Measurements from ENCODE around the gene PGAP3. TPM values are rescaled to one million over a fixed set of nuclear protein-coding genes. Genes with fewer than 3 reads are reported as not detected.

Gene PGAP3
- total and polyA plus RNA-seq, 2 donors from 2014 or later: 33.8 to 48.5 TPM

GRCh38 chr17:39736319-39737165 lies 48.7 kb upstream of the PGAP3 start:
- H3K36me3 ChIP-seq (ENCODE audit: control insufficient read depth in 2 of 3, insufficient read depth in 3 of 3, low read length in 3 of 3): no peaks in the 10 kb centered on the region
- H3K27me3 ChIP-seq (ENCODE audit: control insufficient read depth, insufficient read depth, low read length): no peaks in the 10 kb centered on the region
- H3K4me1 ChIP-seq (ENCODE audit: control insufficient read depth in 2 of 3, insufficient read depth in 2 of 3, low read depth in 1 of 3, low read length in 3 of 3): peaks cover 0 to 14% (median 7%) of the 10 kb centered on the region in 3 donors
- peak overlapping the region in 1 of 3 donors; percentile 40 for H3K9ac ChIP-seq (ENCODE audit: low read length in 3 of 3)
- DNase-seq (no peak), FAIRE-seq (no peak)
- peak overlapping the region in 1 of 3 donors; percentile 17 for H3K4me3 ChIP-seq (ENCODE audit: low read length in 3 of 3)
- no peaks in the 10 kb centered on the region for H3K9me3 ChIP-seq (ENCODE audit: control insufficient read depth in 2 of 3, insufficient read depth in 1 of 3, low read length in 3 of 3)
- intact Hi-C loops (cut with DNase I): no loop called here
- peak overlapping the region; percentile 69 to 96 for H3K27ac ChIP-seq (ENCODE audit: low read depth in 2 of 2, low read length in 2 of 2)
- TF ChIP-seq, protein P1, sequence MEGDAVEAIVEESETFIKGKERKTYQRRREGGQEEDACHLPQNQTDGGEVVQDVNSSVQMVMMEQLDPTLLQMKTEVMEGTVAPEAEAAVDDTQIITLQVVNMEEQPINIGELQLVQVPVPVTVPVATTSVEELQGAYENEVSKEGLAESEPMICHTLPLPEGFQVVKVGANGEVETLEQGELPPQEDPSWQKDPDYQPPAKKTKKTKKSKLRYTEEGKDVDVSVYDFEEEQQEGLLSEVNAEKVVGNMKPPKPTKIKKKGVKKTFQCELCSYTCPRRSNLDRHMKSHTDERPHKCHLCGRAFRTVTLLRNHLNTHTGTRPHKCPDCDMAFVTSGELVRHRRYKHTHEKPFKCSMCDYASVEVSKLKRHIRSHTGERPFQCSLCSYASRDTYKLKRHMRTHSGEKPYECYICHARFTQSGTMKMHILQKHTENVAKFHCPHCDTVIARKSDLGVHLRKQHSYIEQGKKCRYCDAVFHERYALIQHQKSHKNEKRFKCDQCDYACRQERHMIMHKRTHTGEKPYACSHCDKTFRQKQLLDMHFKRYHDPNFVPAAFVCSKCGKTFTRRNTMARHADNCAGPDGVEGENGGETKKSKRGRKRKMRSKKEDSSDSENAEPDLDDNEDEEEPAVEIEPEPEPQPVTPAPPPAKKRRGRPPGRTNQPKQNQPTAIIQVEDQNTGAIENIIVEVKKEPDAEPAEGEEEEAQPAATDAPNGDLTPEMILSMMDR (IDR thresholded peaks at IDR 0.05; ENCODE audit: borderline replicate concordance, extremely low read depth, insufficient read depth): no peak

DNA sequence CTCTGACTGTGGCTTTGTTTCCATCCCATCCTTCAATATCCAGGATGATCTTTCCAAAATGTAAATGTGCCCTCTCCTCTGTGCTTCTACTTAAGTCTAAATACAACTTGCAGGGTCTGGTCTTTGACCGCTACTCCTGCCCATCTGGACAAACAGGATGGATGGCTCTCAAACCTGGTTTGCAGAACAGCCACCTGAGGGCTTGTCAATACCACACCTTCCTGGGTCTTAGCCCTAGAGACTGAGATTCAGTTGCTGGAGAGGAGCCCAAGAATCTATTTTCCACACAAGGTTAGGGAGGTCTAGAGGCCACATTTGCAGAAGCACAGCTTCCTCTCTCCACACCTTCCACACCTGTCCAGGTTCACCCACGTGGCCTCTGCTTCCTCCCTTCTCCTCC lies 48.0 kb upstream of the PGAP3 start:
- peak overlapping the region in 1 of 2 donors; percentile 96 for H3K27ac ChIP-seq (ENCODE audit: low read depth in 2 of 2, low read length in 2 of 2)
- H3K4me1 ChIP-seq (ENCODE audit: control insufficient read depth in 2 of 3, insufficient read depth in 2 of 3, low read depth in 1 of 3, low read length in 3 of 3): peaks cover 0 to 8% (median 7%) of the 10 kb centered on the region in 3 donors
- intact Hi-C loops (cut with DNase I): no loop called here
- no peaks in the 10 kb centered on the region for H3K36me3 ChIP-seq (ENCODE audit: control insufficient read depth in 2 of 3, insufficient read depth in 3 of 3, low read length in 3 of 3)
- DNase-seq (no peak), FAIRE-seq (no peak)
- H3K27me3 ChIP-seq (ENCODE audit: control insufficient read depth, insufficient read depth, low read length): no peaks in the 10 kb centered on the region
- H3K9ac ChIP-seq (ENCODE audit: low read length in 3 of 3): no peak overlapping the region
- no peaks in the 10 kb centered on the region for H3K9me3 ChIP-seq (ENCODE audit: control insufficient read depth in 2 of 3, insufficient read depth in 1 of 3, low read length in 3 of 3)
- TF ChIP-seq, protein P1 (IDR thresholded peaks at IDR 0.05; ENCODE audit: borderline replicate concordance, extremely low read depth, insufficient read depth): no peak
- peak overlapping the region in 1 of 3 donors; percentile 17 for H3K4me3 ChIP-seq (ENCODE audit: low read length in 3 of 3)

- Histone ChIP-seq H3K4me1 (ENCODE audit: control insufficient read depth in 2 of 3, insufficient read depth in 2 of 3, low read depth in 1 of 3, low read length in 3 of 3) (peaks cover 0 to 18% (median 14%) of the 10 kb centered on the region in 3 donors), H3K36me3 (ENCODE audit: control insufficient read depth in 2 of 3, insufficient read depth in 3 of 3, low read length in 3 of 3) (peaks cover 0 to 12% (median 0%) of the 10 kb centered on the region in 3 donors), H3K27me3 (ENCODE audit: control insufficient read depth, insufficient read depth, low read length) (no peaks in the 10 kb centered on the region), H3K9ac (ENCODE audit: low read length in 3 of 3) (no peak overlapping the region), H3K4me3 (ENCODE audit: low read length in 3 of 3) (no peak overlapping the region), H3K27ac (ENCODE audit: low read depth in 2 of 2, low read length in 2 of 2) (no peak overlapping the region), H3K9me3 (ENCODE audit: control insufficient read depth in 2 of 3, insufficient read depth in 1 of 3, low read length in 3 of 3) (no peaks in the 10 kb centered on the region)
- DNase-seq (no peak), FAIRE-seq (no peak)
- intact Hi-C loops (cut with DNase I): no loop called here
- TF ChIP-seq, protein P1 (IDR thresholded peaks at IDR 0.05; ENCODE audit: borderline replicate concordance, extremely low read depth, insufficient read depth): no peak
Measured at GRCh38 chr17:39732586-39732985, 44.7 kb upstream of the PGAP3 start.

Measured in kidney (tissue), 14 donors.